Calu3 (cell line): Measurements from ENCODE around the gene NUFIP2. TPM values are rescaled to one million over a fixed set of nuclear protein-coding genes. Genes with fewer than 3 reads are reported as not detected.

ENCODE experiments used
- BruUV-seq: library from RNA; stranded (reverse); fragments of 400-500 nt; replicated peaks from 2 replicates; lab custom pipeline; 2021; lab: Mats Ljungman, UMichigan
- CTCF ChIA-PET: fragments of 300-600 bp; sonication (Branson Sonifier 250); formaldehyde crosslinking; loops from one replicate; lab custom pipeline; 2022; ENCODE audit warnings: antibody characterized with exemption; lab: Charles Lee
- DNase-seq: peaks from one replicate; pipeline ENCODE4 v3.0.0; 2022
- H3K27ac Mint-ChIP-seq: one replicate; pipeline ENCODE4 v1.8.0; 2022; ENCODE audit warnings: mixed read lengths; ENCODE audit not compliant: unreplicated experiment
- H3K27me3 Mint-ChIP-seq: one replicate; pipeline ENCODE4 v1.8.0; 2022; ENCODE audit warnings: mixed read lengths; ENCODE audit not compliant: unreplicated experiment
- H3K36me3 Mint-ChIP-seq: one replicate; pipeline ENCODE4 v1.8.0; 2022; ENCODE audit warnings: mild to moderate bottlenecking, moderate library complexity, mixed read lengths; ENCODE audit not compliant: insufficient read depth, unreplicated experiment
- H3K4me1 Mint-ChIP-seq: one replicate; pipeline ENCODE4 v1.8.0; 2022; ENCODE audit warnings: mild to moderate bottlenecking, low read depth, mixed read lengths; ENCODE audit not compliant: unreplicated experiment
- H3K4me3 Mint-ChIP-seq: one replicate; pipeline ENCODE4 v1.8.0; 2022; ENCODE audit warnings: mild to moderate bottlenecking, low read depth, moderate library complexity, mixed read lengths; ENCODE audit not compliant: unreplicated experiment
- H3K9me3 Mint-ChIP-seq: one replicate; pipeline ENCODE4 v1.8.0; 2022; ENCODE audit warnings: low read depth, mixed read lengths; ENCODE audit not compliant: unreplicated experiment
- CTCF ChIP-seq: fragments of 200-600 bp; IDR thresholded peaks from one replicate; pipeline ENCODE4 v1.8.0; 2022; ENCODE audit warnings: antibody characterized with exemption; ENCODE audit not compliant: unreplicated experiment
- intact Hi-C: fragments of 100-400 bp; cut with micrococcal nuclease; formaldehyde crosslinking; loops from one replicate; pipeline ENCODE4 v1.10.0; 2022; ENCODE audit not compliant: unreplicated experiment
- total RNA-seq: library from RNA; stranded (reverse); gene quantifications from 2 replicates; pipeline ENCODE4 v1.2.3, GENCODE V29; 2022

Gene NUFIP2
- total RNA-seq, 1 experiment from 2014 or later, result 92.9 TPM

DNA sequence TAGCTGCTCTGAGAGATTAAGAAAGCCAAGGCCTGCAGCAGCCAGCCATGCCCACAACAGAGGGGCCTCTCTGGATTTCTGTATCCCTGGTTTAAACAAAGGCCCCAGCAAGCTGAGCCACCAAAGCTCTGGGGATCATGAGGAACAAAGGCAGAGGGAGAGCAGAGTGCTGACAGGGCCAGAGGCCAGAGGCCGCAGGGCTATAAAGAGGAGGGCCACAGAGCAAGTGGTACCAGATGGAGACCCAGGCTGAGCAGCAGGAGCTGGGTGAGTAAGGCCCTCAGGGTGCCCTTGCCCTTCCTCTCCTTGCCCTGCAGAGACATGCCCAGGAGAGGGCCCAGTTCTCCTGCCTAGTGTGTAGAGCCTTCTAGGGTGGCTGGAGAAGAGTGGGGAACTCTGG lies 47.3 kb downstream of the NUFIP2 start, which contains the start of gene CRYBA1:
TSS of gene CRYBA1 (plus strand) at position 232 of the 400 bp plus-strand sequence. CDS start at position 237, 5 bp downstream.
- Mint-ChIP-seq H3K4me3 (no peak within 1 kb of the TSS), H3K27me3 (no peaks in the 10 kb centered on the region), H3K9me3 (no peaks in the 10 kb centered on the region), H3K4me1 (no peaks in the 10 kb centered on the region), H3K27ac (no peak within 1 kb of the TSS), H3K36me3 (no peaks in the 10 kb centered on the region)
- TF ChIP-seq CTCF, result no peak
- intact Hi-C loops, result no loop called here
- no peak for DNase-seq
- CTCF ChIA-PET, result no interaction called here
- no TSS peak for BruUV-seq

DNA sequence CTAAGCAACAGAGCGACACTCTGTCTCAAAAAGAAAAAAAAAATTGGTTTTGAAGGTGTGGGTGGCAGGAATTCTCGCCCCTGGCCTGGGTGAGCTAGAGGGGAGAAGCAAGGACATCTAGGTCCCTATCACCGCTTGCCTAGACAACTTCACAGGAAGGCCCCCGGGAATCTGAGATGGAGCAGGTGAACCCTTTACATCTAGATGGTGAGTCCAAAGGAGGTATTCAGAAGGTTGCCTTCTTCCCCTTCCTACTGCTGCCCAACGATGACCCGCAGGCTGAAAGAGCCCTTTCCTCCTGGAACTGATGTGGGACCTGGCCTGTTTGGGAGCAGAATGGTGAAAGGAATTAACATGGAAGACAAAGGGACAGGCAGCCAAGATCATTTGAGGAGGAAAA lies 48.5 kb downstream of the NUFIP2 start:
- Mint-ChIP-seq H3K27me3 (no peaks in the 10 kb centered on the region), H3K4me3 (no peak overlapping the region), H3K27ac (no peak overlapping the region), H3K36me3 (no peaks in the 10 kb centered on the region), H3K4me1 (peaks cover 6% of the 10 kb centered on the region), H3K9me3 (no peaks in the 10 kb centered on the region)
- intact Hi-C loops, result no loop called here
- no peak for DNase-seq
- no TSS peak for BruUV-seq
- CTCF ChIA-PET, result no interaction called here
- TF ChIP-seq CTCF, result no peak

DNA sequence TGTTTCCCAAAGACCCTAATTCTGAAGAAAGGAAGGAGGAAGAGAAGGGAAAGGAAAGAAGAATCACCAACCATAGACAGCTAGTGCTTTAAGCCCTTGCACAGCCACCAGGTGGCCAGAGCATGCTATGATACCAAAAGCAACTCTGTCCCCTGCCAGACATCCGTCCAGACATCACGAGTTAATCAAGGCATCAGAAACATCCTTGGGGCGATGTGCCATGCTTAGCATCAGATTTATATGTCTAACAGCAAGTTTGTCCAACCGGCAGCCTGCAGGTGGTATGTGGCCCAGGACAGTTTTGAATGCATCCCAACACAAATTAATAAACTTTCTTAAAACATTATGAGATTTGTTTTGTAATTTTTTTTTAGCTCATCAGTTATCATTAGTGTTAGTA lies 50.2 kb downstream of the NUFIP2 start:
- Mint-ChIP-seq H3K4me1 (peaks cover 9% of the 10 kb centered on the region), H3K27me3 (no peaks in the 10 kb centered on the region), H3K9me3 (no peaks in the 10 kb centered on the region), H3K4me3 (no peak overlapping the region), H3K36me3 (no peaks in the 10 kb centered on the region), H3K27ac (no peak overlapping the region)
- DNase-seq, result peak; percentile 14
- intact Hi-C loops, result no loop called here
- no TSS peak for BruUV-seq
- CTCF ChIA-PET, result interaction anchor here (0.7 to 0.9 kb wide), 2 partner anchors 94 to 120 kb away, joined by 3 read pairs; no protein-coding TSS in a partner anchor
- TF ChIP-seq CTCF, result no peak

- Mint-ChIP-seq H3K9me3 (no peaks in the 10 kb centered on the region), H3K4me3 (no peak overlapping the region), H3K4me1 (peaks cover 9% of the 10 kb centered on the region), H3K27ac (no peak overlapping the region), H3K36me3 (no peaks in the 10 kb centered on the region), H3K27me3 (no peaks in the 10 kb centered on the region)
- no TSS peak for BruUV-seq
- intact Hi-C loops, result no loop called here
- CTCF ChIA-PET, result interaction anchor here (1.2 kb wide), 1 partner anchor 50 kb away, joined by 3 read pairs; no protein-coding TSS in a partner anchor
- DNase-seq, result no peak
- TF ChIP-seq CTCF, result no peak
Observed at GRCh38 chr17:29242790-29243189, 51.2 kb downstream of the NUFIP2 start.
